Dermis lymphatic vessel endothelial cell (primary cell): ENCODE data around the gene HNRNPH1. TPM values are rescaled to one million over a fixed set of nuclear protein-coding genes. Genes with fewer than 3 reads are reported as not detected.

Source experiments
- total RNA-seq: library from RNA; depleted of rRNA; stranded (reverse); fragments of >200 nt; gene quantifications from 2 replicates; pipeline ENCODE4 v1.2.1, GENCODE V29; 2014

The HNRNPH1 gene, protein sequence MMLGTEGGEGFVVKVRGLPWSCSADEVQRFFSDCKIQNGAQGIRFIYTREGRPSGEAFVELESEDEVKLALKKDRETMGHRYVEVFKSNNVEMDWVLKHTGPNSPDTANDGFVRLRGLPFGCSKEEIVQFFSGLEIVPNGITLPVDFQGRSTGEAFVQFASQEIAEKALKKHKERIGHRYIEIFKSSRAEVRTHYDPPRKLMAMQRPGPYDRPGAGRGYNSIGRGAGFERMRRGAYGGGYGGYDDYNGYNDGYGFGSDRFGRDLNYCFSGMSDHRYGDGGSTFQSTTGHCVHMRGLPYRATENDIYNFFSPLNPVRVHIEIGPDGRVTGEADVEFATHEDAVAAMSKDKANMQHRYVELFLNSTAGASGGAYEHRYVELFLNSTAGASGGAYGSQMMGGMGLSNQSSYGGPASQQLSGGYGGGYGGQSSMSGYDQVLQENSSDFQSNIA
- 586 and 861 TPM in 2 replicates for total RNA-seq

DNA sequence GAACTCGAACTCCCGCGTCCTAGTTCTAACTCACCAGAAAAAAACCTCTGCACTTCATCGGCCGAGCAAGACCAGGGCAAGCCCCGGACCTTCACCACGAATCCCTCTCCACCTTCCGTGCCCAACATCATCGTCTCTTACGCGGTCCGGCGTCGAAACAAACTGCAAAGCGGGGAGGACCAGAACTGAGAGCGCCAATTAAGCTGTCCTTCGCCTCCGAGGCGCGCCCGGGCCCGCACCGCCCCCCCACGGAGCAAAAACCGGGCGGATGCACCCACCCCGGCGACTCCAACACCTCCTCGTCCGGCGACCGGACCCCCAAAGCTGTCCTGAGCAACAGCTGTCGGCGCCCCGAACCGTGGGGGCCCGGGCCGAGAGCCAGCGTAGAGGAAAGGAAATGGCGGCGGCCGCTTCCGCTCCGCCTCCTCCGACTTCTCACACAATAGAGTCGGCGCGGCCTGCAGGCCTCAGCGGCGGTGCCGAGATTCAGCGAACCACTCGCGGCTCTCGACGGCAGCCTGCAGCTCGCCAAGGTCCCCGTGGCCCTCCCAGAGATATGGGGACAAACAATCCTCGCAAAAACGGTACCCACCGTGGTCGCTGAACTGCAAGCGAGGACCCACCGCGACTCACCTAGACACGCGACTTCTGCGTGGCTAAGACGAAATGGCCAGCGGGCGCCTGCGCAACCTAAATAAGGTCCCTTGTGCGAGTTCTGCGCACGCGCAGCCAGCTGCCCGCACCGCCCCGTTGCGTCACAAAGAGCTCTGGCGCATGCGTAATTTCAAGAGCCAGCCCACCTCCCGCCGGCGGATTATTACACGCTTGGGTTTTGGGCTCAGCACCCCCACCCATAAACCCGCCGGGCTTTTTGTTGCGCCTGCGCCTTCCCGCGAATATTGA is at the start of gene HNRNPH1:
Gene HNRNPH1 (minus strand): TSS at position 669 of the 903 bp plus-strand sequence. CDS start 538 bp downstream, at position 131.

Other genes with a start within 250 kb of the HNRNPH1 start
- gene RUFY1, start 73.1 kb downstream of the HNRNPH1 start, total RNA-seq: 50.3 and 68.7 TPM in 2 replicates
- gene CBY3, start 57.4 kb upstream of the HNRNPH1 start, total RNA-seq: 0.09 and 0.43 TPM in 2 replicates
- 897 and 1,028 TPM in 2 replicates for gene CANX, start 75.3 kb upstream of the HNRNPH1 start, total RNA-seq
- gene MAML1, start 109.2 kb upstream of the HNRNPH1 start, total RNA-seq: 6.4 and 8.9 TPM in 2 replicates
- gene LTC4S, start 170.3 kb upstream of the HNRNPH1 start, total RNA-seq: 0.33 and 0.52 TPM in 2 replicates
- gene MGAT4B, start 183.2 kb upstream of the HNRNPH1 start, total RNA-seq: 113 and 120 TPM in 2 replicates
- gene SQSTM1, start 197.2 kb upstream of the HNRNPH1 start, total RNA-seq: 486 and 597 TPM in 2 replicates
- gene MRNIP, start 235.1 kb upstream of the HNRNPH1 start, total RNA-seq: 4.8 and 6.9 TPM in 2 replicates